KMS-11 (cell line): Measurements from ENCODE around the gene UACA.

ENCODE experiments used
- H2AFZ ChIP-seq: fragments of 200-600 bp; sonication (generic); 2 replicates; pipeline ENCODE4 v1.6.1; 2016; ENCODE audit warnings: antibody characterized with exemption, mixed run types, low read depth
- H3K27ac ChIP-seq: fragments of 200-600 bp; sonication (generic); 2 replicates; pipeline ENCODE4 v1.6.1; 2016; ENCODE audit warnings: mild to moderate bottlenecking, mixed run types
- H3K27me3 ChIP-seq: fragments of 200-600 bp; sonication (generic); 2 replicates; pipeline ENCODE4 v1.6.1; 2017; ENCODE audit warnings: mild to moderate bottlenecking, low read depth, mixed run types, moderate library complexity; ENCODE audit not compliant: insufficient read depth
- H3K36me3 ChIP-seq: fragments of 200-600 bp; sonication (generic); 2 replicates; pipeline ENCODE4 v1.6.1; 2017; ENCODE audit warnings: mild to moderate bottlenecking, mixed run types; ENCODE audit not compliant: insufficient read depth
- H3K4me1 ChIP-seq: fragments of 200-600 bp; sonication (generic); 2 replicates; pipeline ENCODE4 v1.6.1; 2016; ENCODE audit warnings: mild to moderate bottlenecking, low read depth, mixed run types; ENCODE audit not compliant: poor library complexity, severe bottlenecking
- H3K4me2 ChIP-seq: fragments of 200-600 bp; sonication (generic); 2 replicates; pipeline ENCODE4 v1.7.0; 2016; ENCODE audit warnings: mild to moderate bottlenecking, mixed run types
- H3K4me3 ChIP-seq: fragments of 200-600 bp; sonication (generic); IDR thresholded peaks from 2 replicates; pipeline ENCODE4 v1.6.1; 2017; ENCODE audit warnings: low read depth, low read length, mixed read lengths; ENCODE audit not compliant: insufficient read depth
- H3K79me2 ChIP-seq: fragments of 200-600 bp; sonication (generic); 2 replicates; pipeline ENCODE4 v1.6.1; 2016; ENCODE audit warnings: low read depth, mixed run types; ENCODE audit not compliant: insufficient read depth
- H3K9ac ChIP-seq: fragments of 200-600 bp; sonication (generic); 2 replicates; pipeline ENCODE4 v1.6.1; 2016; ENCODE audit warnings: mild to moderate bottlenecking, mixed run types
- H4K20me1 ChIP-seq: fragments of 200-600 bp; sonication (generic); 2 replicates; pipeline ENCODE4 v1.6.1; 2016; ENCODE audit warnings: mild to moderate bottlenecking, mixed run types; ENCODE audit not compliant: insufficient read depth
- TF ChIP-seq, protein P1 (sequence below): fragments of 200-600 bp; sonication (generic); conservative IDR thresholded peaks from 2 replicates; pipeline ENCODE4 v1.6.1; 2017; ENCODE audit warnings: low read depth, mild to moderate bottlenecking, antibody characterized with exemption, low read length, moderate library complexity, mixed read lengths

UACA gene

DNA sequence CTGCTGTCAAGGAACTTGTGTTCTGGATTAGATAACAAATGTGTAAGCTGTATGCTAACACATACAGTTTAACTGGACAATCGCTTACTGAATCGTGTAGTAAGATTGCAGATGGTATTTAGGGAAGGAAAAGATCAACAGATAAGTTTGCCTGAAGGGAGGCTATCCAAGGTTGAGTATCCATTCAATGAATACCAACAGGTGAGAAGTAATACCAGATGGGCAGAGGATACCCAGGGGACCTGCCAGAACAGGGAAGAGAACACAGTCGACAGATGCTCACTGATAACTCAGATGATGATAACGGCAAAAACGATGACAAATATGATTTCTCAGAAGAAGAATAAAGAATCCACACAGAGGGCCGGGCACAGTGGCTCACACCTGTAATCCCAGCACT, 3.2 kb upstream of the UACA start:
- Histone ChIP-seq H3K27ac (no peak overlapping the region), H3K4me2 (no peak overlapping the region), H3K4me1 (peaks cover 9% of the 10 kb centered on the region), H3K36me3 (no peaks in the 10 kb centered on the region), H3K79me2 (no peaks in the 10 kb centered on the region), H3K27me3 (no peaks in the 10 kb centered on the region), H3K9ac (no peak overlapping the region), H4K20me1 (no peaks in the 10 kb centered on the region), H3K4me3 (no peak overlapping the region), H2AFZ (no peak overlapping the region)
- TF ChIP-seq, protein P1, sequence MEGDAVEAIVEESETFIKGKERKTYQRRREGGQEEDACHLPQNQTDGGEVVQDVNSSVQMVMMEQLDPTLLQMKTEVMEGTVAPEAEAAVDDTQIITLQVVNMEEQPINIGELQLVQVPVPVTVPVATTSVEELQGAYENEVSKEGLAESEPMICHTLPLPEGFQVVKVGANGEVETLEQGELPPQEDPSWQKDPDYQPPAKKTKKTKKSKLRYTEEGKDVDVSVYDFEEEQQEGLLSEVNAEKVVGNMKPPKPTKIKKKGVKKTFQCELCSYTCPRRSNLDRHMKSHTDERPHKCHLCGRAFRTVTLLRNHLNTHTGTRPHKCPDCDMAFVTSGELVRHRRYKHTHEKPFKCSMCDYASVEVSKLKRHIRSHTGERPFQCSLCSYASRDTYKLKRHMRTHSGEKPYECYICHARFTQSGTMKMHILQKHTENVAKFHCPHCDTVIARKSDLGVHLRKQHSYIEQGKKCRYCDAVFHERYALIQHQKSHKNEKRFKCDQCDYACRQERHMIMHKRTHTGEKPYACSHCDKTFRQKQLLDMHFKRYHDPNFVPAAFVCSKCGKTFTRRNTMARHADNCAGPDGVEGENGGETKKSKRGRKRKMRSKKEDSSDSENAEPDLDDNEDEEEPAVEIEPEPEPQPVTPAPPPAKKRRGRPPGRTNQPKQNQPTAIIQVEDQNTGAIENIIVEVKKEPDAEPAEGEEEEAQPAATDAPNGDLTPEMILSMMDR = no peak

DNA sequence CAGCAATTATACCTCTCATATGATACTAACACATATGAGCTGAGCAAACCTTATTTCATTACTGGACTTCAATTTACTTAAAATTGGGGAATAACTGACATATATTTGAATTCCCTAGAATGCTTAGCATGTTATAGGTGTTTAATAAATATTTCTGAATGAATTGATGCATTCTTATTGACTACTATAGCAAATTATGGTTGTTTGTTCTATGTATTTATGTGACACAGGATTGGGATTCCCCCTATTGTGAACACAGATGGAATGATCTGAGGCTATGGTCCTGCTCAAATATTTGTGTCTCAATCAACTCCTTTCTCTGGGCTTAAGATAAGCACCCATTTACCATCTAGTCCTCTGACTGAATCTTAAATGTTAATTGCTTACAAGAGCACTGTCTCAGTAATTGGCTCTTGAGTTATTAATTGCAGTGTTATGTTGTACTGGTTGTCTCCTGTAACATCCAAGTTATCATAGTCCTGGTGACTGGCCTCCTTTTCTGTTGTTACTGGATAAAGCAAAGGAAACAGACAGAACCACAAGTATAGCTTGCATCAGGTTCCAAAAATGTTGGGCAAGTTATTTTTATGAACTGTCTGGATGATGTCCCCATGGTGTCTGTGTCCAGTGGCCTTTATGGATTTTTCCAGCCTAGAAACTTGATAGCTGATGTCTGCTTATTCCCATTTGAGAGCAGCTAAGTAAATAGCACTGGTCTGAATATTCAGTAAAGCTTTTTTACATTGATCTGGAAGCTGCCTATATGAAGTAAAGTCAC, 2.3 kb upstream of the UACA start:
- Histone ChIP-seq H3K36me3 (no peaks in the 10 kb centered on the region), H2AFZ (no peak overlapping the region)

DNA sequence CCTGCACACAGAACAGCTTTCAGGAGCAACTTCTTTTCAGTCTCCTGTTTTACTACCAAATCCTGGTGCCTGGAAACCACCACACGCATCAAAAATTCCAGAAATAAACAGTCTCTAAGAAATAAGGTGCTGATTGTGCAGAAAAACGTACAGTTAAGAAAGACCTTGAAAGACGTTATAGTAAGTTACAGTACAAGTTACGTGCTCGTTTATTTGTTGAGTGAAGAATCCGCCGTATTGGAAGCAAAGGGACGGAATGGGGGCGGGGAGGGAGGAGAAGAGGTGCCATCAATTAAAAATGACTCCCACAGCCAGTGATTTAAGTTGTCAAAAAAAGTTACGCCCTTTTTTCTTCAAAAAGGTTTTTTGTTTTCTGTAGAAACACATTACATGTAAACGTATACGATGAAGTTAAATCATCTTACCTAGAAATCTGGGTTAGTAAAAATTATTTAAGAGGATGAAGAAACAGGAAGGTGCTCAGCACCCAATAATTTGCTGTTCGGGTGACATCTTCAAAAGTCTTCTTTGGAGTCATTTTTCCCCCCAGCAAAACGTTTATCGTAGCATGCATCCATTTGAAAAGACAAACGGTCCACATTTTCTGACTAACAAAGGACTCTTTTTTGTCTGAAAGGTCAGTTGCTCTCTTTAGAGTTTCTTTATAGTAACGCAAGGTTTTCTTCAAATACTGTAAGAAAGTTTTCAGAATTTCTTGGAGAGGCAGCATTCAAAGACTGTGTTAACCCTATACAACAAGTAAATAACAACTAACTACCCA, 782 bp upstream of the UACA start:
- H3K36me3 ChIP-seq = no peaks in the 10 kb centered on the region
- H3K27me3 ChIP-seq = no peaks in the 10 kb centered on the region
- peak overlapping the region; percentile 98 for H2AFZ ChIP-seq
- peaks cover 13% of the 10 kb centered on the region for H3K4me1 ChIP-seq
- H3K4me3 ChIP-seq = no peak overlapping the region
- no peaks in the 10 kb centered on the region for H3K79me2 ChIP-seq
- peak overlapping the region; percentile 94 for H3K4me2 ChIP-seq
- no peak overlapping the region for H3K27ac ChIP-seq
- H4K20me1 ChIP-seq = no peaks in the 10 kb centered on the region
- peak overlapping the region; percentile 51; the same call in 1 of the 2 replicates for H3K9ac ChIP-seq
- TF ChIP-seq, protein P1 = no peak

More for the DNA sequence above, 2.3 kb upstream of the UACA start:
- TF ChIP-seq, protein P1 = no peak
- H3K27me3 ChIP-seq = no peaks in the 10 kb centered on the region
- no peaks in the 10 kb centered on the region for H4K20me1 ChIP-seq
- H3K27ac ChIP-seq = no peak overlapping the region
- H3K4me3 ChIP-seq = no peak overlapping the region
- H3K79me2 ChIP-seq = no peaks in the 10 kb centered on the region
- H3K4me2 ChIP-seq = no peak overlapping the region
- peaks cover 13% of the 10 kb centered on the region for H3K4me1 ChIP-seq
- H3K9ac ChIP-seq = no peak overlapping the region

DNA sequence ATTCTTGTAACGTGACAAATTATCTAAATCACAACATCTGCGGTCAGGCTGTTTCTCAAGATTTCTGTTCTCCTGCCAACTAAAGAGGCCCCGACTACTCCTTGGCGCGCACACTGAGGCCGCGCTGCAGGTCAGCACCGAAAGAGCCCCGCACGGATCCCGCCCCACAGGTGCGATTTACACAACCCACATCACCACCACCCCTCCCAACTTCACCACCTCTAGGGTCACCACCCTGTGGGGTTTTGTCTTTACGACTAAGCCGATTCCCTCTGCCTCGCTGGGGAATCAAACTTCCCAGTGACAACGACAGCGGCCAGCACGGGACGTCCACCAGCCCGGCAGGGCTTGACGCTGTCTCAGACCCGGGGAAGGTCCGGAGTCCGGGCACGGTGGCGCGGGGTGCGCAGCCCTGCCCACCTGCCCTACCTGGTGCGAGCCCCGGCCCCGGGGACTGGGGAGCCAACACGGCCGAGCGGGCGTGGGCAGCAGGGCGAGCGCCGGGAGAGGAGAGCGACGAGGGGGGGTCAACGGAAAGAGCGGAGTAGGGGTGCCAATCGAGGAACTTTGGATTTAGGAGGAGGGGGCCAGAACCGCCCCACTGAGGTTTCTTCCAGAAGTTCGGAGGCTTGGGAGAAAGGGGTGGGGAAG, 764 bp downstream of the UACA start:
- peaks cover 13% of the 10 kb centered on the region for H3K4me1 ChIP-seq

More for the DNA sequence above, 764 bp downstream of the UACA start:
- no peaks in the 10 kb centered on the region for H3K36me3 ChIP-seq
- H3K4me3 ChIP-seq = no peak overlapping the region
- peak overlapping the region; percentile 94 for H3K4me2 ChIP-seq
- TF ChIP-seq, protein P1 = no peak
- peak overlapping the region; percentile 18; the same call in 1 of the 2 replicates for H3K27ac ChIP-seq
- peak overlapping the region; percentile 51 for H3K9ac ChIP-seq
- no peaks in the 10 kb centered on the region for H3K79me2 ChIP-seq
- H3K27me3 ChIP-seq = no peaks in the 10 kb centered on the region
- H2AFZ ChIP-seq = peak overlapping the region; percentile 98
- H4K20me1 ChIP-seq = no peaks in the 10 kb centered on the region
